Transverse colon (tissue), 4 donors: ENCODE data around the gene PDE6A. TPM values are rescaled to one million over a fixed set of nuclear protein-coding genes. Genes with fewer than 3 reads are reported as not detected.

Source experiments
- DNase-seq: peaks from one replicate; pipeline ENCODE4 v3.0.0-alpha.2; 2019
- H3K27ac ChIP-seq, 4 donors: fragments of 200-600 bp; sonication (generic); 2 replicates each; pipeline ENCODE4 v1.5.1; 2016 to 2018; ENCODE audit warnings: inconsistent platforms in 4 of 4
- H3K27me3 ChIP-seq: fragments of 200-600 bp; sonication (generic); 2 replicates; pipeline ENCODE4 v1.5.1; 2017; ENCODE audit warnings: inconsistent platforms
- H3K36me3 ChIP-seq, 4 donors: fragments of 200-600 bp; sonication (generic); 2 replicates each; pipeline ENCODE4 v1.5.1; 2017 to 2019; ENCODE audit warnings: inconsistent platforms in 4 of 4
- H3K4me1 ChIP-seq, 4 donors: fragments of 200-600 bp; sonication (generic); 2 replicates each; pipeline ENCODE4 v1.5.1; 2017 to 2020; ENCODE audit warnings: inconsistent platforms in 4 of 4
- H3K4me3 ChIP-seq, 4 donors: fragments of 200-600 bp; sonication (generic); 1 replicate in 1 of 4; 2 replicates in 3 of 4; pipeline versions ENCODE4 v1.5.1 to v1.6.1; 2017 to 2019; ENCODE audit warnings: inconsistent platforms in 4 of 4
- H3K9me3 ChIP-seq, 2 donors: fragments of 200-600 bp; sonication (generic); 2 replicates each; pipeline ENCODE4 v1.5.1; 2017 to 2019; ENCODE audit warnings: inconsistent platforms in 2 of 2
- CTCF ChIP-seq, 5 experiments: fragments of 200-600 bp in 3 of 5; fragments of 450-650 bp in 2 of 5; sonication (generic) in 3 of 5; IDR thresholded peaks; 1 replicate in 2 of 5; 2 replicates in 3 of 5; pipeline ENCODE4 v1.5.1; 2016 to 2017; ENCODE audit warnings: antibody characterized with exemption in 5 of 5, inconsistent platforms in 3 of 5, mild to moderate bottlenecking in 2 of 5, moderate library complexity in 1 of 5
- EP300 ChIP-seq: sonication (generic); formaldehyde crosslinking; IDR thresholded peaks from one replicate; pipeline ENCODE4 v1.6.1; 2017; ENCODE audit warnings: antibody characterized with exemption, low read depth
- POLR2A ChIP-seq: fragments of 450-650 bp; IDR thresholded peaks from one replicate; pipeline ENCODE4 v1.6.1; 2016; ENCODE audit warnings: antibody characterized with exemption, mild to moderate bottlenecking, moderate library complexity
- POLR2AphosphoS5 ChIP-seq, 3 donors: sonication (generic); formaldehyde crosslinking; IDR thresholded peaks; one replicate each; pipeline ENCODE4 v1.6.1; 2016; ENCODE audit warnings: antibody characterized with exemption in 3 of 3
- WGBS, 2 donors: methylation state at CpG; one replicate each; pipeline ENCODE4 v1.1.5; 2018; ENCODE audit warnings: low coverage in 1 of 2; 5-methylcytosine and 5-hydroxymethylcytosine counted together
- in situ Hi-C, 4 donors: fragments of 200-750 bp; cut with MboI; loops; one replicate each; pipeline versions ENCODE4 v1.15.0 to v1.15.1; 2017; ENCODE audit warnings: low sequenced_read_pairs in 3 of 4, low pct_ligation_motif_present in 1 of 4, low pct_unique_long_range_greater_than_20kb in 1 of 4
- intact Hi-C: fragments of 100-400 bp; cut with DNase I; formaldehyde crosslinking; loops from one replicate; pipeline ENCODE4 v1.15.1; 2023; ENCODE audit warnings: low total_unique reads
- total RNA-seq, 4 donors: library from RNA; depleted of rRNA; stranded (reverse); fragments of >200 nt; gene quantifications; one replicate each; pipeline ENCODE4 v1.1.0, GENCODE V29; 2016

Gene PDE6A
- total RNA-seq, 4 donors from 2014 or later, result 1.2 to 6.5 (median 3.5) TPM

- H3K4me1 ChIP-seq, result no peaks in the 10 kb centered on the region
- in situ Hi-C loops, result no loop called here
- no peak for DNase-seq
- H3K27me3 ChIP-seq, result no peaks in the 10 kb centered on the region
- no peak overlapping the region for H3K4me3 ChIP-seq
- no peak overlapping the region for H3K27ac ChIP-seq
- 89 to 96% methylated on average over 2 to 6 of the region's 6 CpGs for WGBS, 2 donors
- no peaks in the 10 kb centered on the region for H3K36me3 ChIP-seq
- intact Hi-C loops, result no loop called here
- TF ChIP-seq CTCF (IDR thresholded peaks at IDR 0.05) (no peak), POLR2A (no peak), POLR2AphosphoS5 (IDR thresholded peaks at IDR 0.05) (no peak), EP300 (no peak)
- no peaks in the 10 kb centered on the region for H3K9me3 ChIP-seq
These were observed 27.4 kb downstream of the PDE6A start for GRCh38 chr5:149917073-149917676.

- intact Hi-C loops, result no loop called here
- WGBS, 2 donors, result 91 to 94% methylated on average over 6 to 7 of the region's 7 CpGs
- Histone ChIP-seq H3K4me3 (no peak overlapping the region), H3K9me3 (no peaks in the 10 kb centered on the region), H3K36me3 (no peaks in the 10 kb centered on the region), H3K27ac (no peak overlapping the region), H3K4me1 (no peaks in the 10 kb centered on the region), H3K27me3 (no peaks in the 10 kb centered on the region)
- in situ Hi-C loops, result no loop called here
- no peak for DNase-seq
- TF ChIP-seq POLR2AphosphoS5 (IDR thresholded peaks at IDR 0.05) (no peak), CTCF (IDR thresholded peaks at IDR 0.05) (no peak), POLR2A (no peak), EP300 (no peak)
These were observed 28.1 kb downstream of the PDE6A start for GRCh38 chr5:149916334-149917072.

- Histone ChIP-seq H3K27me3 (no peaks in the 10 kb centered on the region), H3K4me3 (no peak overlapping the region), H3K9me3 (no peaks in the 10 kb centered on the region), H3K36me3 (no peaks in the 10 kb centered on the region), H3K4me1 (no peaks in the 10 kb centered on the region), H3K27ac (no peak overlapping the region)
- WGBS, 2 donors, result 85 to 90% methylated on average over 7 of the region's 7 CpGs
- in situ Hi-C loops (no loop called here), intact Hi-C loops (no loop called here)
- no peak for DNase-seq
- no peak for TF ChIP-seq POLR2A
- no peak for TF ChIP-seq EP300
- no peak for TF ChIP-seq POLR2AphosphoS5 (IDR thresholded peaks at IDR 0.05)
- no peak for TF ChIP-seq CTCF (IDR thresholded peaks at IDR 0.05)
These were observed 29.0 kb downstream of the PDE6A start for GRCh38 chr5:149915392-149916260.
